ENCODE measurements around the gene ACTR1B.
"Not testable (repeated sequence)": the region's sequence is repeated elsewhere in the genome, so short reads cannot be mapped to it uniquely, and the experiment has no call there.

ACTR1B gene

DNA sequence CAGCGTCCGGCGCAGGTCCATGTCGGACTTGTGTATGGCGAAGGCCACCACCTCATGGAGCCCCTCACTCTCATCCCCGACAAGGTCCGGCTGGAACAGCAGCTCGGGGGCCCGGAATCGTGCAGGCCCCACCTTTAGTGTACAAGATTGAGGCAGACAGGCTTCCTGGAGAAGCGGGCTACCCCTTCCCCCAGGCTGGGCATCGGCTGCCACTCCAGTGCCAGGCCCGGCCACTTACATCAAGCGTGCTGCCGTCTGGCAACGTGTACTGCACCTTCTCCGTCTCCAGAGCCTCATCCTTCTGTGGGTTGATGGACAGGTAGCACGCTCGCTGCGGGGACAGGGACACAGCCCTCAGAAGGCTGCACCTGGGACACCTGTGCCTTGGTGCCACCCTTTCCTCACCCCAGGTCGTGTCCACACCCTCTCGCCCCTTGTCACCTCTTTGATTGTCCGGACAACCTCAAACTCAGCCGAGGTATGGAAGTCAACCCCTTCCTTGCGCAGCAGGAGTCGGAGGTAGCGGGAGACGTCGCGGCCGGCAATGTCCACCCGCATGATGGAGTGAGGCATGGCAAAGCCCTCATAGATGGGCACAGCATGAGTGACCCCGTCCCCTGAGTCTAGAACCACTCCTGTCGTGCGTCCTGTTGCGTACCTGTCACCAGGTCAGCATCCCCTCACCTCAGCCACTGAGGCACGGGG lies 5.7 kb downstream of the ACTR1B start:
- no peak for DNase-seq

DNA sequence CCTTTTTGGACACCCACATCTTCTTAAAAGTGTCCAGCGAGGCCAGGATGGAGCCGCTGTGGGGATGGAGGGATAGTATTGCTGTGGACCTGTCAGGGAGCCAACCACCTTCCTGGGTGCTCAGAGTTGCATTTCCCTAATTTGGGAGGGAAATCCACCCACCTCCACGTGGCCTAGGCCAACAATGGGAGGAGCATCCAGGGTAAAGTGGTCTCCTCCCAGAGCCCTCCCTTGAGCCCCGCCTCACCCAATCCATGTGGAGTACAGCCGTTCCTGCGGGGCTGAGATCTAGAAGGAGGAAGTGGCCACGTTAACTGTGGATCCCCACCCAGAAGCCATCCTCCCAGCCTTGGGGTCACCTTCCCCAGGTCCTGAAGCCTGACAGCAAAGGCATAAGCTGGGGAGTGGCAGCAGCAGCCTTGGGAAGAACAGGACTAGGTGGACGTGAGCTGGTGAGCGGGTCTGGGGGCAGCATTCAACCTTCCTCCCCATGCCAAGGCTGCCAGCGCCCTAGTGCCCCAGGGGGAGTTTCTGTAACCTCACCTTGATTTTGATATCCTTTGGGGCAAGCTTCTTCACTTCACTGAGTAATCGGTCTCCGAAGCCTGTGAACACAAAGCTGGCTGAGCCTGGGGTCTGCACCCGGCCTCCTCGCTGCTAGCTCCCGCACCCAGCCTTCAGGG lies 6.8 kb downstream of the ACTR1B start:
- no peak for DNase-seq

GRCh38 chr2:97656129-97656755 lies 7.6 kb downstream of the ACTR1B start:
- no peak for DNase-seq

DNA sequence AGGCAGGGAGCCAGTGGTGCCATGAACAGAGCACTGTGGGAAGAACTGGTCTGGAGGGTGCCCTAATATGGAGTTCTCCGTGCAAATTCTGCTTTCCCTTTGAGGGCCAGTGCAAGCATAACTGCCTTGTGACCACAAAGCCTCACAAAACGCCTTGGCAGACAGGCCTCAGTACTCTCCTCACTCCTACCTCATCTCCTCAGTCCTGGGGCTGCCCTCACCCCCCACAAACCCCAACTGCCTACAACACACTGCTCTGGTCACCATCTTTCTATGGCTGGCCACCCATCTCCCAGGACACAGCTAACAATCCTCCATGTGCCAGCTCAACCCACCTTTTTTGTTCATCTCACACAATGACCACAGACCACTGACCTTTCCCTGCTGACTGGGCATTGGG lies 9.1 kb downstream of the ACTR1B start:
- DNase-seq = no peak

- DNase-seq = no peak
Observed at GRCh38 chr2:97654309-97654708, 9.5 kb downstream of the ACTR1B start.

DNA sequence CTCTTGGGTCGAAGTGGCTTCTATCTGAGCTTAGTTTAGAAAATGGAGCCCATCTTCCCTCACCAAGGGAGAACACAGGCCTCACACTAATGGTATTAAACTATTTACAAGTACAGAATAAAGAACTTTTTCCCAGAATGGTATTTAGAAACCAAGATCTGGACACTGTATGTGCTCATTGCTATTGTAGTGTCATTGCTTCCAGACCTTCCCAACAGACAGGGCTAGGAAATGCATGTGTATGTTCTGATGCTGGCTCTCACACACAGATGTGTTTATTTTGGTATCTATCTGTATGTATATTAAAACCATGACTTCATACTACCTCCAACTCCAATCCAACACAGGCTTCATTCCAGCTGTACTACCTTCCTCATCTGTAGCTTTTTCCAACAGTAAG lies 10.0 kb downstream of the ACTR1B start:
- DNase-seq = no peak

GRCh38 chr2:97653473-97653872 lies 10.4 kb downstream of the ACTR1B start:
- DNase-seq = no peak

DNA sequence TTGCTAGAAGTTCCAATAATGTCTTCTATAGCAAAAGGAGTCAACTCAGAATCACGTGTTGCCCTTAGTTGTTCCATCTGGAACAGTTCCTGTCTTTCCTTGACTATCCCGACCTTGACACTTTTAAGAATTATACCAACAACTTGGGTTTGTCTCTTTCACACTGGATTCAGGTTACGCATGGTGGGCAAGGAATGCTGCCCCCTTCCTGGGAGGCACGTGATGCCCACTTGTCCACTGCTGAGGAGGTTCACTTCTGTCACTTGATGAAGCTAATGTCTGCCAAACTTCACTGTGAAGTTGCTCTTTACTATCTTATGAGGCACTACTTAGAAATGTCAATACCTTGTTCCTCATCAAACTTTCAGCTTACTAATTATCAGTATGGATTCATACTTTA lies 12.7 kb downstream of the ACTR1B start:
- no peak for DNase-seq

DNA sequence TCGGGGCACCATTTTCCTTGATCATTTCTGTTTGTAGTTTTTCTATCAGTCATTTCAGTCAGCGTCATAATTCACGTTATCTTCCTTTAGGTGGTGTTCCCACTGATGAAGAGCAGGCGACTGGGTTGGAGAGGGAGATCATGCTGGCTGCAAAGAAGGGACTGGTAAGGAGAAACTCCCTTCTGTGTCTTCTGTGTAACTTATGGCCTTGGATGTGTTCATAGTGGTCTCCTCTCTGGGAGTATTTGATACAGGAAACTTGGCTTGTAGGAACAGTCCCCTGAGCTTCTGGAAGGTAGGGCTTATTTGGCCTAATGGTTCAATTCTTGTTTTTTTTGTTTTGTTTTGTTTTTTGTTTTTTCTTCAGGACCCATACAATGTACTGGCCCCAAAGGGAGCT lies 16.9 kb downstream of the ACTR1B start:
- DNase-seq = no peak

DNA sequence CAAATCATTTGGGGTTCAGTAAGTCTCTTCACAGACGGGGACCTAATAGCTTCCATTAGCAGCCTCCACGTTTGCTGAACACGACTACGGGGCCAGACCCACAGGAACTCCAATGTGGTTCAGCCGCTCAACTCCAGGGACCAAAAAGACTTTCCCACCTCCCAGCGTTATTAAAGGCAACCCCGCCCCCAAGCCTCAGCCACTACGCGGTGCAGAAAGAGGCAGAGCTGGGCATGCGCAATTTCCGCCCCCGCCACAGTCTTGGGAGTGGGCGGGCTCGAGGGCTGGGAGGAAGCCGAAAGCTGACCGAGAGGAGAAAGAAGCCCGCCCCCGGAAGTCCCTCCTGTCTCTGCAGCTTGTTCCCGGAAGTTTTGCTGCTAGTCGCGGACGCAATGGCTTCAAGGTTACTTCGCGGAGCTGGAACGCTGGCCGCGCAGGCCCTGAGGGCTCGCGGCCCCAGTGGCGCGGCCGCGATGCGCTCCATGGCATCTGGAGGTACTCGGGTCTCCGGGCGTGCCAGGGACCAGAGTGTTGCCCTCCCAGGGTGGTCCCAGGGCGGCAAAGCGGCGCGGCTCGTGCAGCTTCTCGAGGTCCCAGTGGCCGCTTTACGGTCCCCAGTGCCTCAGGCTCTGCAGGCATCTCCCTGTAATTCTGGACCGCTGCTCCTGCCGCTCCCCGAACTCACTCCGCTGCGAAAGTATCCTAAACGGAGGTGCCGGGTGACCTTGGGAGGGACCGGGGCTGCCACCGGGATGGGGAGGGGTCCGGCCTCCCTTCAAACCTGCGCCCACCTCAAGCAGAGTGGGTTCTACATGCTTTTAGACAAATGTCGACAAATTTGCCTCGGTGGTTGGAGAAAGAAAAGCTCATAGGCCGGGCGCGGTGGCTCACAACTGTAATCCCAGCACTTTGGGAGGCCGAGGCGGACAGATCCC lies 17.9 kb downstream of the ACTR1B start, which contains the start of gene COX5B:
TSS of gene COX5B (plus strand) at position 368 of the 935 bp plus-strand sequence. CDS start at position 393, 25 bp downstream.
- peak; percentile 98 for DNase-seq

- DNase-seq = no peak
Observed at GRCh38 chr2:97645112-97645694, 18.6 kb downstream of the ACTR1B start.

DNA sequence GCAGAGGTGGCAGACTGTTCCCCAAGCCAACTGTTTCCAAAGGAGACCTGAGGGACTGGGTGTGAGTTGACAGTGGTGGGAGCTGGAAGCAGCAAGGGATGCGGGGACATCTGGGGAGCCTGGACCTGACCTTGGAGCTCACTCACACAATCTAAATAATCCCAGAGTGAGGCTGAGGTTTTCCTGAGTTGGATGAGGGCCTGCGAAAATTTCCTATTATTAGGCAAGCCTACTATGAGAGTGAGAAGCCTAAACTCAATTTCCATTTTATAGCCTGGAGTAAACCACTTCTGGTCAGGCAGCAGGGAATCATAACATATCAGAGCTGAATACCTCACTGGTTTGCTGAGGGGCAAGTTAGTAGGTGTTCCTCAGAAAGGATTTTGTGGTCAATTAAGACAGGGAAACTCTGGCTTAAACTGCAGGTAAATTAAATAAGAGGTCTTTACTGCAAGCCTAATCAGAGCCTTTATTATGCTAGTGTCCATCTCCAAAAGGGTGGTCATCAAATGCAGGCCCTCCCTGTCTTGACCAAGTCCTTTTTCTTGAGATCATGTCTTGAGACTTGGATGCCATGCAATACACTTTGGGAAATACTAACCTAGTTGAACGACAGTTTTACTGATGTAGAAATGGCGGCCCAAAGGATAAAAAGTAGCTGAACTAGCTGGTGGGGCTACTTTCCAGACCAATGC lies 19.7 kb downstream of the ACTR1B start:
- no peak for DNase-seq

- DNase-seq = not testable (repeated sequence)
Observed at GRCh38 chr2:97626049-97626430, 37.8 kb downstream of the ACTR1B start.

- not testable (repeated sequence) for DNase-seq
Observed at GRCh38 chr2:97625354-97626048, 38.3 kb downstream of the ACTR1B start.

DNA sequence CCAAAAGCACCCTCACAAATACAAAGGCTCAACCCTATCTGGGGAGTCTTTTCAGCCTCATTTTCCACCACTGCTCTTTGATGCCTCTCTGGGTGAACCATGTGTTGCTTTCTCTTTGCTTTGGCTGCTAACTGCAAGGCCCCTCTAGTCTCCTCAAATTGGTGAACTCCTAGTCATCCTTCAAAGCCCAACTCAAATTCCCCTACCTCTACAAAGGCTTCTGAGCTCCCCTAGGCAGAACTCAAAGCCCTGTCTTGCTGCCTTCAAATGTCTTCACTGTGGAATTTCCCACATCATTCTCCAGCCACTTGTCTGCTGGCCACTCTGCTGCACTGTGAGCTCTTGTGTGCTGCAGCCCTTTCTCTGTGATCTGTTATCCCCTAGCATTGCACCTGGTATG lies 40.9 kb downstream of the ACTR1B start:
- DNase-seq = not testable (repeated sequence)

- not testable (repeated sequence) for DNase-seq
Observed at GRCh38 chr2:97620492-97620891, 43.4 kb downstream of the ACTR1B start.

DNA sequence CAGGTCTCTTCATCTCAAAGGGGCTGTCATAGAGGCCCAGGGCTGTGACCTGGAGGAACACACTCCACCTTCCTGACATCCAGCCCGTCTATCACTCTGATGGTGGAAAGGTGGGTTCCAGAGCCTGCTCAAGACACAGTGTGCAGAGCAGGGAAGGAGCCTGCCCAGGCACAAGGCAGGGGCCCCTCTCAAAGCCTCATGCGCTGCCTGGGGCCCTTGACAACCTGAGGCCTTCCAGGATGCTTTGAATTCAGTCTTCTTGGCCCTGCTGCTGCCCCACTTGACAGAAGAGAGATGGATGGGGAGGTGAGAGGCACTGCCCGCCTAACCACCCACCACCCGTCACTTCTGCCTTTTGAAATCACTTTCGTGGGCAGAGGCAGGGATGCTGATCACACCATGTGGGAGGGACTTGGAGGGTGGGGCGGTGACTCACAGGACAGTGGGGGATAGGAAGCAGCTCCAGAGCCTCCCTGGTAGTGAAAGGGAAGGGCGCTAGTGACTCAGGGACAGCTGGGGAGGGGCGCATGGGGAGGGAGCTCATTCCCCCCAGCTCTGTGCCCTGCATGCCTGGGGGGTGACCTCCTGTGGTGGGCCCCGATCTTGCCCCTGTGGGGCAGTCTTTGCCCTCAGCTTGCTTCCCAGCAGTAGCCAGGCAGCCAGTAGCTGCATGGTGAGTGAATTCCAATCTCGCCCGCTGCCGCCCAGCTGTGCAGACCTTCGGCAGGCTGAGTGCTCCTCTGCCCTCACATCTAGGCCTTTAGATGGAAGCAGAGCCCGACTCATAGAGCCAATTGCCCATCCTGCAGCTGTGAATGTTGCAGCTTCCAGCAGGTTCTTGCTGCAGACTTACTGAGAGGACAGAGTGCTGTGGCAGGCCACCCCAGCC lies 44.7 kb downstream of the ACTR1B start:
- DNase-seq = not testable (repeated sequence)

GRCh38 chr2:97617911-97618310 lies 45.9 kb downstream of the ACTR1B start:
- DNase-seq = no peak

DNA sequence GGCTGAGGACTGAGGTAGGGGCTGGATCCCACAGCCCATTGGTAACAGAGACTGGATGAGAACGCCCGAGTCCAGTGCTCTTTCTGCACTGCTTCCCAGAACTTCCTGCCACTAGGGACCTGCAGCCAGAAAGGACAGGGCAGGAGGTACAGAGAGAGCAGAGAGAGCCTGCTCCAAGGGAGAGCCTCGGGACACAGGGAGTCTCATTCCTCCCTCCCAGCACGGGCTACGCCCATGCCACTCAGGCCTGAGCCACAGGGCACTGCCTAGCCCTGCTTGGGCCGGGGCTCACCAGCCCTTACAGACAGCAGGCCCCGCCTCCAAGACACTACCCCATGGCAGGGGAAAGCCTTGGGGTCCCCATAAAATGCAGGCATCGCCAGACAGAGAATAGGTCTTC lies 48.1 kb downstream of the ACTR1B start:
- DNase-seq = not testable (repeated sequence)

- not testable (repeated sequence) for DNase-seq
Observed at GRCh38 chr2:97611895-97612294, 51.9 kb downstream of the ACTR1B start.

Measured in CD4-positive, alpha-beta T cell treated with Interleukin-10 for 1 hour (primary cell).